Measurements from ENCODE around the gene PTGS2. TPM values are rescaled to one million over a fixed set of nuclear protein-coding genes. Genes with fewer than 3 reads are reported as not detected.

PTGS2 gene
- total RNA-seq, 1 donor from 2014 or later, result 2.8 TPM

GRCh38 chr1:186658999-186659398 is 21.2 kb downstream of the PTGS2 start:
- Mint-ChIP-seq H3K36me3 (ENCODE audit: low read depth) (no peaks in the 10 kb centered on the region), H3K9me3 (ENCODE audit: low read depth) (peaks cover 3% of the 10 kb centered on the region), H3K27ac (ENCODE audit: unreplicated experiment) (no peak overlapping the region), H3K4me1 (ENCODE audit: low read depth) (no peaks in the 10 kb centered on the region), H3K4me3 (ENCODE audit: unreplicated experiment) (no peak overlapping the region), H3K27me3 (ENCODE audit: low read depth) (no peaks in the 10 kb centered on the region)
- no peak for DNase-seq (ENCODE audit: low spot score)
- TF ChIP-seq CTCF (IDR thresholded peaks at IDR 0.05), result no peak

GRCh38 chr1:186657481-186657880 is 22.7 kb downstream of the PTGS2 start:
- no peak for DNase-seq (ENCODE audit: low spot score)
- H3K4me3 Mint-ChIP-seq (ENCODE audit: unreplicated experiment), result no peak overlapping the region
- no peaks in the 10 kb centered on the region for H3K36me3 Mint-ChIP-seq (ENCODE audit: low read depth)
- TF ChIP-seq CTCF (IDR thresholded peaks at IDR 0.05), result no peak
- no peaks in the 10 kb centered on the region for H3K27me3 Mint-ChIP-seq (ENCODE audit: low read depth)
- H3K27ac Mint-ChIP-seq (ENCODE audit: unreplicated experiment), result no peak overlapping the region
- H3K4me1 Mint-ChIP-seq (ENCODE audit: low read depth), result no peaks in the 10 kb centered on the region
- no peaks in the 10 kb centered on the region for H3K9me3 Mint-ChIP-seq (ENCODE audit: low read depth)

DNA sequence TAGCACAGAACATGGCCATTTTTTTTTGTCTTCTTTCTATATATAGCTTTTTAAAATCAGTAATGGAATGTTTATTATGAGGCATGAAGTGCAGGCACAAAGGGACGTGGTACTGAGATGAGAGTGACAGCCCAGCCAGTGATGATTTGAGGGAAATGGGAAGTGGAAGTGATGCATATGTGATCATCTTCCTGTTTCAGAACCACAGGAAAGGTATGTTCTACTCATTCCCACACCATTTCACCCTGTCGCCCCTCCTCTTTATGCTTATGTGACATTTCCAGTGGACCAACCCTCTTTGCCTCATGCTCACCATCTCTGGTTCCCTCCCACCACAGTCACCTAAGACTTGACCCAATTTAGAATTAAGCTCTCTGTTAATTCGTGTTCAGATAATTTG is 24.3 kb downstream of the PTGS2 start:
- H3K27me3 Mint-ChIP-seq (ENCODE audit: low read depth), result no peaks in the 10 kb centered on the region
- H3K36me3 Mint-ChIP-seq (ENCODE audit: low read depth), result no peaks in the 10 kb centered on the region
- H3K4me1 Mint-ChIP-seq (ENCODE audit: low read depth), result no peaks in the 10 kb centered on the region
- no peaks in the 10 kb centered on the region for H3K9me3 Mint-ChIP-seq (ENCODE audit: low read depth)
- H3K27ac Mint-ChIP-seq (ENCODE audit: unreplicated experiment), result no peak overlapping the region
- no peak for DNase-seq (ENCODE audit: low spot score)
- H3K4me3 Mint-ChIP-seq (ENCODE audit: unreplicated experiment), result no peak overlapping the region
- no peak for TF ChIP-seq CTCF (IDR thresholded peaks at IDR 0.05)

- no peak for TF ChIP-seq CTCF (IDR thresholded peaks at IDR 0.05)
- Mint-ChIP-seq H3K9me3 (ENCODE audit: low read depth) (no peaks in the 10 kb centered on the region), H3K4me3 (ENCODE audit: unreplicated experiment) (no peak overlapping the region), H3K4me1 (ENCODE audit: low read depth) (no peaks in the 10 kb centered on the region), H3K27ac (ENCODE audit: unreplicated experiment) (no peak overlapping the region), H3K36me3 (ENCODE audit: low read depth) (no peaks in the 10 kb centered on the region), H3K27me3 (ENCODE audit: low read depth) (no peaks in the 10 kb centered on the region)
- no peak for DNase-seq (ENCODE audit: low spot score)
These were observed 25.5 kb downstream of the PTGS2 start for GRCh38 chr1:186654741-186655140.

GRCh38 chr1:186653312-186653711 is 26.9 kb downstream of the PTGS2 start:
- Mint-ChIP-seq H3K9me3 (ENCODE audit: low read depth) (no peaks in the 10 kb centered on the region), H3K4me1 (ENCODE audit: low read depth) (no peaks in the 10 kb centered on the region), H3K27me3 (ENCODE audit: low read depth) (no peaks in the 10 kb centered on the region), H3K27ac (ENCODE audit: unreplicated experiment) (no peak overlapping the region), H3K4me3 (ENCODE audit: unreplicated experiment) (no peak overlapping the region), H3K36me3 (ENCODE audit: low read depth) (no peaks in the 10 kb centered on the region)
- no peak for DNase-seq (ENCODE audit: low spot score)
- no peak for TF ChIP-seq CTCF (IDR thresholded peaks at IDR 0.05)
